NCI-H524 treated with DMSO at 0.1 percent for 48 hours (cell line): ENCODE measurements around the gene SULT2B1.

Experiments used
- DNase-seq: peaks from one replicate; lab custom pipeline; 2025; lab: John Stamatoyannopoulos, UW

SULT2B1 gene

DNA sequence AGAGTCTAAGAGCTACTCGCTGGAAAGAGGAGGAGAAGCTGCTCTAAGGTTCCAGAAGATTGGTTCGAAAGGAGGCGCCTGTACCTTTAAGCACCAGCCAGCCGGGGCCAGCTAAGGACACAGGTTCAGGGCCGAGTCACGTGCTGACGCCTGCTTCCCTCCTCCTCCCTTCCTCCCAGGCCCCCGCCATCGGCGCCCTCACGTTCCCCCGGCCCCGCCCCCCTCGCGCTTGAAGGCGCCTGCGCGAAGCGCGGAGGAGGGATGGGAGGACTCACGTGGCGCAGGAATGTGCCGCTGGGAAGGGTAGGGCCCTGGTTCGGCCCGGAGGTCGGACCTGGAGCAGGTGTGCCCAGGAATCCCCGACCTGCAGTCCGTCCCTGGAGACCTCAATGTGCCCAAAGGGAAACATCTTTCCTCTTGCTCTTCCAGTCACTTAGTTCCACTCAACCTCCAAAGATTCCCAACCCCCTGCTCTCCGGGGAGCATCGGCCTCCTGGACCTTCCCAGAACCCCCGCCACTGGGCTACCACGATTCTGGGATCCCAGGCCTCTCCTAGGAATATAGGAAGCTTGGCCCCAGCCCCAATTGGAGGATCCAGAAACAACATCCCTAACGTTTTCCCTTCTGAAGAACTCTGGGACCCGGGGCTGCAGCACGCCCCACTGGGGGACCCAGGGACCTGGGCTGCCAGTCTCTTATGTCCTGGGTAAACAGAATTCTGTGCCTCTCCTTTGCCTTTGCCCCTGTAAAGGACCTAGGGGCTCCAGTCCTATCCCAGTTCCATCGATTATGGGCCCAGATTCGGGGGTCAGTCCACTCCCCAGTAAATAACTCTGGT is 82.7 kb downstream of the SULT2B1 start:
- peak; percentile 69 for DNase-seq

GRCh38 chr19:48635263-48635965 is 83.4 kb downstream of the SULT2B1 start:
- DNase-seq = no peak

DNA sequence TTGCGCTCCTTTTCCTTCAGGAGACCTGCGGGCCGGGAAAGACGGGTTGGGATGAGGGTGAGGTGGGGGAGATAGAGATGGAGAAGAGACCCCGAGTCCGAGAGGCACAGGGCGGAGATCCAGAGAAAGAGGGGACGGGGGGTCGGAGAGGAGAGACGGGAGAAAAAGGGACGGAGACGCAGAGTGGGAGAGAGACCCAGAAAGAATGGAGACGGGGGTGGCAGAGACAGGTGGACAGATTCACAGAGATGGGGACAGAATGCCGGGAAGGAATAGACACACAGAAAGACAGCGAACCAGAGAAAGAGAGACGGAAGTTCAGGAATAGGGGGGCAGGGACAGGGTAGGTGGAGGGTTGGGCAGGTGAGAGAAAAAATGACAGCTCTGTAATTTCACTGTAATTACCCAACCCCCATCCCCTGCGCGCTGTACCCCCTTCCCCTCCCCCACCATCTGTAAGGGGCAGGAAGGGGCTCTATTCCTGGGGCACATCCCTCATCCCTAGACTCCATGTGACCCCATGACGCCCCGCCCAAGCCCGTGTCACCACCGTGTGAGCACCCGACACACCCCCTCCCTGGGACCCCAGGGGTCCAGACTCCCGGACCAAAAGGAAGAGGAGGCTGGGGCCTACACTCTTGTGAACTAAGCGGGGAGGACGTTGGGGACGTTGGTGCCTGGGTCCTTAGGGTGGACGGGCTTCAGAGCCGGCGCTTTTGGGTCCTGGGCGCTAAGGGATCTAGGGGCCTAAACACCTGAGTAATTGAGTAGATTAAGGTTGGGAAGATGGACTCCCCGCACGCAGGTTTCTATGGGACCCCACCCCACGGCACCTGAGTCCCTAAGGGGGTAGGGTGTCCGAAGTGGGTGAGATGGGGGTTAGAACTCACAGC is 84.2 kb downstream of the SULT2B1 start:
- no peak for DNase-seq

GRCh38 chr19:48636859-48637448 is 85.0 kb downstream of the SULT2B1 start, which contains the start of gene DBP:
Gene DBP (minus strand): TSS chr19:48637379. CDS start chr19:48636994, 385 bp downstream.
- no peak for DNase-seq

DNA sequence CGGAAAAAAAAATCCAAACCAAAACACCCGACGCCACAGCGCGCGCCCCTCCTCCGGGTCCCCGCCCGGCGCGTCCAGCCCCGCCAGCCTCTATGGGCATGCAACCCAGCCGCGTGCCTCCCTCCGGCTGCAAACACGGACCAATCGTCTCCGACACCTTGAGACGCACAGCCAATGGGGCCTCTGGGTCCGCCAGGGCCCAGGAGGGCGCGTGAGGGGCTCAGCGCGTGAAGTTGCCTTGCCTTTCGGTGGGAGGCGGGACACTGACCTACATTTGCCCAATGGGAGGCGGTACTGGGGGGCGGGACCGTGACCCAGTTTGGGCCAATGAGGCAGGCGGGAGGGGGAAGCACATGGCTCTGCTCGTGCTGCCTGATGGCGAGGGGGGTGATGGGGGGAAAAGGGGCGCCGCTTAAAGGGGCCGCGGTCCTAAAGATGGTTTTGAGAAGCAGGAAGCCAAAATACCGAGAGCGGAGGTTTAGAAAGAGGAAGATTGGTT is 85.5 kb downstream of the SULT2B1 start:
- peak; percentile 96 for DNase-seq

GRCh38 chr19:48637948-48638830 is 86.2 kb downstream of the SULT2B1 start:
- DNase-seq = peak; percentile 78

DNA sequence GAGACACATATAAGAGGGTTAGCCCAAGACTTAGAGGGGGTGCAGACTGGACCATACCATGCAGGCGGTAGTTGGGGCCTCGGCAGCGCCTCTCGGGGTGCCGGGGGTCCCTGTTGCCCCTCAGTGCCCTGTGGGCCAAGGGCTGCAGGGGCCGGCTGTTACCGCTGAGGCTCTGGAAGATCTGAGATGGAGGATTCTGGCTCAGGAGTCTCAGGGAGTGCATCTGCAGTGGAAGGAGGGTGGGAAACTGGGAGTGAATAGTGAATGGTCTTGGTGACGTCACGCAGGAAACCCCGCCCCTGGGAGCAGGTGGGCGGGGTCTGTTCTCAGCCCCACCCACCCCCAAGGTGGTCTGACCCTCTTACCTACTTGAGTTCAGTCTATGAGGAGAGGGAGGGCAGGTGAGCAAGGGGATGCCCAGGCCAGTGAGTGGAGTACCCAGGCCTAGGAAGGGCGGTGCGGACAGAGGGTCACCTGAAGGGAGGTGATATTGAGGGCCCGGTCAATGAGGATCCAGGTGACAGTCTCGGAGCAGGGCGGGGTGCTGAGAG is 86.9 kb downstream of the SULT2B1 start:
- DNase-seq = no peak

DNA sequence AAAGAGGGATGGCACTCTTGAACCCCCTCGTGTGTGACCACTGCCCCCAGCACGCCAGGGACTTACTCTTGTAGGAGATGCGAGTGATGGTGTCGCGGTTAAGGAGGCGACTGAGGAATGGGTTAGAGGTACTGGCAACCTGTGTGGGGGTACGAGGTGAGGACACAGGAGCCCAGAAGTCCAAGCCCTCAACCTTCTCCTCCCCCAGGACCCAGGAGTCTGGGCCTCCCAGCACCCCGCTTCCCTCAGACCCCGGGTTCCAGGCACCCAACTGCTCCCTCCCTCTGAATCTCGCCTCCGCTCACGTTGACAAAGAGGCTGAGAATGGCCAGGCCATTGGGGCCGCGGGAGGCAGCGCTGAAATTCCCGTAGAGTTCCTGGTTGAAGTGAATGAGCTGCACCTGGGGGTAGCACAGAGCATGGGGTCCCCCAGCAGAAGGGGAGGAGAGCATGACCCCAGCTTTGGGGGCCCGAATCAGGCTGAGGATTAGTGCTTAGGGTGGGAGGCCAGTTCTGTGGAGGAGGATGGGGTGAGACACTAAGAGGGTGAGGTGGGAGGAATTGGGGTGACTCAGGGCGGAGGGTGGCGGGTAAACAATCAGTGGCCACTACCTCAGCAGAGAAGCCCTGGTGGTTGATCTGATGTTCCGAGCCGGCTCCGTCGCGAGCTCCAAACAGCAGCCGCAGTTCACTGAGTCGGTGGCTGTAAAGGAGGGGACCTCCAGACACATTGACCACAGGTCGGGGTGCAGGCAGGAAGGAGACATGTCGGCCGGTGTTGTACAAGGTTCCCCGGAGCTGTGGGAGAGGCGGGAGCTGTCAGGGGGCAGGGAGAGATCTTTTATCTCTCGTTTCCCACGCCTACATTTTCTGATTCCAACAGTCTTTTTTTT is 87.8 kb downstream of the SULT2B1 start:
- no peak for DNase-seq

DNA sequence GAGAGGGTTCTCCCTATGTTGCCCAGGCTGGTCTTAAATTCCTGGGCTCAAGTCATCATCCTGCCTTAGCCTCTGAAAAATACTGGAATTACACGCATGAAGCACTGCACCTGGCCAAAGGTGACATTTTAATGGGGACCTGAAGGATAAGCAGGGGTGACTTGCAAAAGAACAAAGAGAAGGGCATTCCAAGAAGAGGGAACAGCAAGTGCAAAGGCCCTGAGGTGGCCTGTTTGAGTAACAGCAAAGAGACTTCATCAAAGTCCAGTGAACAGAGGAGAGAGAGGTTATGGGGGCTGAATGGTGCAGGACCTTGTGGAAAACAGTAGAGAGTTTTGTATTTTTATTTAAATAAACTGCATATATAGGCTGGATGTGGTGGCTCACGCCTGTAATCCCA is 89.9 kb downstream of the SULT2B1 start:
- no peak for DNase-seq

GRCh38 chr19:48642862-48643261 is 90.9 kb downstream of the SULT2B1 start:
- no peak for DNase-seq

- DNase-seq = no peak
Measured at GRCh38 chr19:48644355-48644754, 92.4 kb downstream of the SULT2B1 start.

- peak; percentile 31 for DNase-seq
Measured at GRCh38 chr19:48644839-48645619, 93.1 kb downstream of the SULT2B1 start.

DNA sequence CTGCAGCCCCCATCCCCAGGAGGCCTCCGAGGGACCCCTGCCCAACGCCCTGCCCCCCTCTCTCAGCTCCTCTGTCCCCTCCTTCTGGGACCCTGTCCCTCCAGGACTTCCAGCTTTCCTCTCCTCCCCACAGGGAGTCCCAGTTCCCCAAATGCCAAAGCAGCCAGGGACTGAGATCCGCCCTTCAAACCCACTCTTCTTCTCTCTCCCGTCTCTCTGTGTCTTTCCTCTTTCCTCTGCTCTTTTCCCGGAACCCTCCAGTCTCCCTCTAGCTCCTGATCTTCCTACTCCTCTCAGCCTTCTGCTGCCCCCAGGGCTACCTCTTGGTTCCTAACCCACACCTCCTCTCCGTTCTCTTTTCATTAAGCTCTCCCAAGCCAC is 93.6 kb downstream of the SULT2B1 start:
- DNase-seq = no peak

GRCh38 chr19:48646001-48646721 is 94.2 kb downstream of the SULT2B1 start, which contains the start of gene CA11:
Gene CA11 (minus strand): TSS chr19:48646187. CDS start chr19:48645632, 555 bp downstream.
- peak; percentile 82 for DNase-seq

- no peak for DNase-seq
Measured at GRCh38 chr19:48646722-48647216, 94.8 kb downstream of the SULT2B1 start.

GRCh38 chr19:48648134-48648533 is 96.2 kb downstream of the SULT2B1 start:
- DNase-seq = no peak
